ENCODE measurements around the gene HEXD.

- no peak for TF ChIP-seq CTCF (conservative IDR thresholded peaks at IDR 0.05 in 1 of 2, IDR thresholded peaks at IDR 0.05 in 1 of 2; ENCODE audit: low read depth in 1 of 2, low read length in 2 of 2)
- no peak for TF ChIP-seq EZH2 (IDR thresholded peaks at IDR 0.05; ENCODE audit: low read length, missing control alignments)
These were observed 72.5 kb downstream of the HEXD start for GRCh38 chr17:82490512-82491195.

Measured in fibroblast of lung (primary cell).